ENCODE data around the gene FRMPD2.

GRCh38 chr10:48306870-48307710 lies 32.6 kb upstream of the FRMPD2 start:
- TF ChIP-seq POLR2A (IDR thresholded peaks at IDR 0.05) (no peak), CTCF (IDR thresholded peaks at IDR 0.05) (no peak)

Measured in lower leg skin (tissue), 3 donors.